ENCODE measurements around the gene YY1AP1. TPM values are rescaled to one million over a fixed set of nuclear protein-coding genes. Genes with fewer than 3 reads are reported as not detected.
"Not testable (repeated sequence)": the region's sequence is repeated elsewhere in the genome, so short reads cannot be mapped to it uniquely, and the experiment has no call there.

Gene YY1AP1
- total RNA-seq, 1 experiment from 2014 or later: 57.5 TPM

DNA sequence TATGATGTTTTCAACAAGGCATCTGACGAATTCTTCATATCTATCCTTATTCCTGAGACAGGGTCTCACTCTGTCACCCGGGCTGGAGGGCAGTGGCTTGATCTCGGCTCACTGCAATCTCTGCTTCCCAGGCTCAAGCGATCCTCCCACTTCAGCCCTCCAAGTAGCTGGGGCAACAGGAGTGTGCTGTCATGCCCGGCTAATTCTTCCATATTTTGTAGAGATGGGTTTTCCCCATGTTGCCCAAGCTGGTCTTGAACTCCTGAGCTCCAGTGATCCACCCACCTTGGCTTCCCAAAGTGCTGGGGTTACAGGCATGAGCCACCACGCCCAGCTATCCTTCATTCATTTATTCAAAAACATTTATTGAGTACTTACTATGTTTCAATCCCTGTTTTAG, 8.0 kb downstream of the YY1AP1 start:
- H3K9ac ChIP-seq (ENCODE audit: extremely low read depth, insufficient read length, low read length): no peak overlapping the region
- no peaks in the 10 kb centered on the region for H3K4me1 ChIP-seq (ENCODE audit: insufficient read depth, low read length)
- Mint-ChIP-seq H3K4me1 (peaks cover 3 to 5% of the 10 kb centered on the region in 2 experiments; a peak in 2 of 4 replicates), H3K36me3 (ENCODE audit: insufficient read depth in 1 of 3, low read depth in 3 of 3) (peaks cover 12 to 56% (median 45%) of the 10 kb centered on the region in 3 experiments; a peak in 6 of 7 replicates), H3K4me3 (no peak overlapping the region), H3K27ac (no peak overlapping the region; a peak in 1 of 7 replicates), H3K9me3 (no peaks in the 10 kb centered on the region), H3K27me3 (ENCODE audit: low read depth) (no peaks in the 10 kb centered on the region)
- no peak overlapping the region for H4K5ac ChIP-seq (ENCODE audit: insufficient read length, low read depth, low read length)
- H3K23ac ChIP-seq (ENCODE audit: insufficient read length, low read depth, low read length): no peak overlapping the region
- no CpG with 5 or more reads among the region's 6 CpGs for WGBS (ENCODE audit: extremely low coverage, insufficient read length, low lambda C conversion rate)
- TF ChIP-seq, protein P1, sequence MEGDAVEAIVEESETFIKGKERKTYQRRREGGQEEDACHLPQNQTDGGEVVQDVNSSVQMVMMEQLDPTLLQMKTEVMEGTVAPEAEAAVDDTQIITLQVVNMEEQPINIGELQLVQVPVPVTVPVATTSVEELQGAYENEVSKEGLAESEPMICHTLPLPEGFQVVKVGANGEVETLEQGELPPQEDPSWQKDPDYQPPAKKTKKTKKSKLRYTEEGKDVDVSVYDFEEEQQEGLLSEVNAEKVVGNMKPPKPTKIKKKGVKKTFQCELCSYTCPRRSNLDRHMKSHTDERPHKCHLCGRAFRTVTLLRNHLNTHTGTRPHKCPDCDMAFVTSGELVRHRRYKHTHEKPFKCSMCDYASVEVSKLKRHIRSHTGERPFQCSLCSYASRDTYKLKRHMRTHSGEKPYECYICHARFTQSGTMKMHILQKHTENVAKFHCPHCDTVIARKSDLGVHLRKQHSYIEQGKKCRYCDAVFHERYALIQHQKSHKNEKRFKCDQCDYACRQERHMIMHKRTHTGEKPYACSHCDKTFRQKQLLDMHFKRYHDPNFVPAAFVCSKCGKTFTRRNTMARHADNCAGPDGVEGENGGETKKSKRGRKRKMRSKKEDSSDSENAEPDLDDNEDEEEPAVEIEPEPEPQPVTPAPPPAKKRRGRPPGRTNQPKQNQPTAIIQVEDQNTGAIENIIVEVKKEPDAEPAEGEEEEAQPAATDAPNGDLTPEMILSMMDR (conservative IDR thresholded peaks at IDR 0.05): no peak
- no peaks in the 10 kb centered on the region for H3K9me3 ChIP-seq (ENCODE audit: control insufficient read depth, low read depth, low read length)
- H2BK120ac ChIP-seq (ENCODE audit: low read depth, low read length, poor library complexity, severe bottlenecking): no peak overlapping the region
- H4K8ac ChIP-seq (replicated peaks; ENCODE audit: insufficient read length, low read depth, low read length): no peak overlapping the region
- H2BK12ac ChIP-seq (ENCODE audit: insufficient read length, low read depth, low read length): no peak overlapping the region
- H3K18ac ChIP-seq (ENCODE audit: insufficient read length, low read depth, low read length): no peak overlapping the region
- no peak overlapping the region for H3K4ac ChIP-seq (ENCODE audit: low read depth, low read length)
- no peak overlapping the region for H4K91ac ChIP-seq (ENCODE audit: insufficient read length, low read depth, low read length)
- H3K14ac ChIP-seq (ENCODE audit: insufficient read depth, low read length): no peak overlapping the region
- H3K56ac ChIP-seq (ENCODE audit: insufficient read length, low read depth, low read length): no peak overlapping the region
- H3K23me2 ChIP-seq (ENCODE audit: insufficient read length, low read depth, low read length, poor library complexity, severe bottlenecking): no peaks in the 10 kb centered on the region
- H2BK15ac ChIP-seq (ENCODE audit: low read depth, low read length): no peak overlapping the region
- peaks cover 8% of the 10 kb centered on the region for H3K79me1 ChIP-seq (ENCODE audit: insufficient read depth, low read depth, low read length, poor library complexity, severe bottlenecking)
- H2AFZ ChIP-seq (ENCODE audit: low read length): no peak overlapping the region
- no peak overlapping the region for H3K4me2 ChIP-seq (ENCODE audit: insufficient read depth, insufficient read length, low read length)
- no peak overlapping the region for H3K27ac ChIP-seq (ENCODE audit: insufficient read length, low read depth, low read length)
- peaks cover 19% of the 10 kb centered on the region; the same call in 1 of the 2 replicates for H3K79me2 ChIP-seq (ENCODE audit: insufficient read depth, low read length)
- no peaks in the 10 kb centered on the region for H3K27me3 ChIP-seq (ENCODE audit: insufficient read depth, low read length)
- H2AK5ac ChIP-seq (ENCODE audit: insufficient read length, low read length): no peak overlapping the region
- H3T11ph ChIP-seq (ENCODE audit: low read length): no peak overlapping the region
- no peak for DNase-seq
- H4K20me1 ChIP-seq (ENCODE audit: control insufficient read depth, insufficient read depth, insufficient read length): no peaks in the 10 kb centered on the region
- H2BK20ac ChIP-seq (ENCODE audit: low read depth, low read length, poor library complexity, severe bottlenecking): no peak overlapping the region
- H2BK5ac ChIP-seq (ENCODE audit: insufficient read length, low read length): no peak overlapping the region

DNA sequence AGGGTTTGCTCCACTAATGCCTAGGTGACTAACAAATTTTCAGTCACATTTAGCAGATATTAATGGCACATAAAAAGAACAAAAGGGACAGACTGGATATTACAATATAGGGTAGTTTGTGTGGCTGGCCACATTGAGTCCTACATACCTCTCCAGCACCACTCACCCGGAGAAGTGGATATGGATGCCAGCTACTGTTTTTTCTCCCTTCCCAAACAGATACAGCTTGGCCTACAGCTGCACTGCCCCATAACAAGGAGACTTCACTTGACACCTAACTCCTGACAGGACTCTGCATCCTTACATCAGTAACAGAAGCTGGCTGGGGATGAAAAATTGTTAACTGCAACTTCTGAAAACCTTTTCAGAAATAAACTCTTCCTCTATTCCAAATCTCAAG, 9.6 kb downstream of the YY1AP1 start:
- not testable (repeated sequence) for H3K18ac ChIP-seq (ENCODE audit: insufficient read length, low read depth, low read length); H4K20me1 ChIP-seq (ENCODE audit: control insufficient read depth, insufficient read depth, insufficient read length); H4K5ac ChIP-seq (ENCODE audit: insufficient read length, low read depth, low read length); H3K27me3 ChIP-seq (ENCODE audit: insufficient read depth, low read length); H3K4me1 ChIP-seq (ENCODE audit: insufficient read depth, low read length); DNase-seq; H2BK15ac ChIP-seq (ENCODE audit: low read depth, low read length); H3K9me3 Mint-ChIP-seq; H3K4ac ChIP-seq (ENCODE audit: low read depth, low read length); H3K4me1 Mint-ChIP-seq; H2BK120ac ChIP-seq (ENCODE audit: low read depth, low read length, poor library complexity, severe bottlenecking); H2BK12ac ChIP-seq (ENCODE audit: insufficient read length, low read depth, low read length); H3K9me3 ChIP-seq (ENCODE audit: control insufficient read depth, low read depth, low read length); H3K4me2 ChIP-seq (ENCODE audit: insufficient read depth, insufficient read length, low read length); H4K91ac ChIP-seq (ENCODE audit: insufficient read length, low read depth, low read length); H3K23ac ChIP-seq (ENCODE audit: insufficient read length, low read depth, low read length); H3T11ph ChIP-seq (ENCODE audit: low read length); H3K27ac Mint-ChIP-seq; H3K9ac ChIP-seq (ENCODE audit: extremely low read depth, insufficient read length, low read length); H3K56ac ChIP-seq (ENCODE audit: insufficient read length, low read depth, low read length); H3K79me1 ChIP-seq (ENCODE audit: insufficient read depth, low read depth, low read length, poor library complexity, severe bottlenecking); H3K27ac ChIP-seq (ENCODE audit: insufficient read length, low read depth, low read length); H2AFZ ChIP-seq (ENCODE audit: low read length); H2AK5ac ChIP-seq (ENCODE audit: insufficient read length, low read length); H3K23me2 ChIP-seq (ENCODE audit: insufficient read length, low read depth, low read length, poor library complexity, severe bottlenecking); H2BK20ac ChIP-seq (ENCODE audit: low read depth, low read length, poor library complexity, severe bottlenecking); H3K4me3 Mint-ChIP-seq; H3K14ac ChIP-seq (ENCODE audit: insufficient read depth, low read length); H3K27me3 Mint-ChIP-seq (ENCODE audit: low read depth); H4K8ac ChIP-seq (replicated peaks; ENCODE audit: insufficient read length, low read depth, low read length); H2BK5ac ChIP-seq (ENCODE audit: insufficient read length, low read length)
- H3K79me2 ChIP-seq (ENCODE audit: insufficient read depth, low read length): peaks cover 12% of the 10 kb centered on the region; the same call in 1 of the 2 replicates
- no CpG with 5 or more reads among the region's 1 CpG for WGBS (ENCODE audit: extremely low coverage, insufficient read length, low lambda C conversion rate)
- peaks cover 21 to 67% (median 54%) of the 10 kb centered on the region in 3 experiments; a peak in 6 of 7 replicates for H3K36me3 Mint-ChIP-seq (ENCODE audit: insufficient read depth in 1 of 3, low read depth in 3 of 3)

Data from H9 (cell line).